HEK293 (cell line): Measurements from ENCODE around the gene SLPI.

Source experiments
- CTCF ChIA-PET: fragments of 350-600 bp; formaldehyde crosslinking; extraction: SDS; loops from one replicate; lab custom pipeline; 2021; ENCODE audit warnings: antibody characterized with exemption; lab: Yijun Ruan, JAX
- POLR2A ChIA-PET: fragments of 300-600 bp; formaldehyde crosslinking; extraction: SDS; loops from one replicate; lab custom pipeline; 2020; ENCODE audit warnings: antibody characterized with exemption, inconsistent platforms; lab: Yijun Ruan, JAX
- H3K27ac ChIP-seq: fragments of 200-500 bp; sonication (Bioruptor generic); 2 replicates; pipeline ENCODE4 v1.5.1; 2014; ENCODE audit warnings: low read depth, low read length, control low read depth, inconsistent platforms; ENCODE audit errors: extremely low read depth
- H3K36me3 ChIP-seq, 2 experiments: fragments of 200-500 bp in 1 of 2; sonication (Bioruptor generic) in 1 of 2; 1 replicate in 1 of 2; 2 replicates in 1 of 2; pipeline ENCODE4 v1.5.1; 2014 to 2017; ENCODE audit warnings: inconsistent platforms in 2 of 2, low read length in 2 of 2; ENCODE audit not compliant: control insufficient read depth in 2 of 2, insufficient read depth in 1 of 2
- H3K4me1 ChIP-seq: fragments of 200-500 bp; sonication (Bioruptor generic); 2 replicates; pipeline ENCODE4 v1.5.1; 2014; ENCODE audit warnings: mild to moderate bottlenecking, low read length, inconsistent platforms; ENCODE audit not compliant: control insufficient read depth, insufficient read depth
- H3K4me3 ChIP-seq: 2 replicates; pipeline ENCODE4 v1.5.1; 2011; ENCODE audit warnings: low read depth, mild to moderate bottlenecking, control low read depth, low read length, moderate library complexity
- H3K9me3 ChIP-seq: fragments of 200-500 bp; sonication (Bioruptor generic); 2 replicates; pipeline ENCODE4 v1.5.1; 2014; ENCODE audit warnings: low read depth, low read length, inconsistent platforms; ENCODE audit not compliant: control insufficient read depth, insufficient read depth
- ATF2 ChIP-seq: fragments of 450-650 bp; formaldehyde crosslinking; IDR thresholded peaks from 2 replicates; pipeline ENCODE4 v1.5.1; 2016; ENCODE audit warnings: missing biosample characterization, missing genetic modification characterization, low read depth
- HOXD13 ChIP-seq: sonication (generic); formaldehyde crosslinking; IDR thresholded peaks from 2 replicates; pipeline ENCODE4 v1.8.0; 2022; ENCODE audit warnings: missing genetic modification reagents, borderline replicate concordance
- PRDM2 ChIP-seq: fragments of 450-650 bp; formaldehyde crosslinking; IDR thresholded peaks from 2 replicates; pipeline ENCODE4 v1.5.1; 2016; ENCODE audit warnings: missing biosample characterization, missing genetic modification characterization, borderline replicate concordance
- PRDM6 ChIP-seq: fragments of 450-650 bp; formaldehyde crosslinking; IDR thresholded peaks from 2 replicates; pipeline ENCODE4 v1.5.1; 2017; ENCODE audit warnings: missing biosample characterization, missing genetic modification characterization
- YY2 ChIP-seq: fragments of 450-650 bp; formaldehyde crosslinking; IDR thresholded peaks from 2 replicates; pipeline ENCODE4 v1.5.1; 2016; ENCODE audit warnings: missing biosample characterization, missing genetic modification characterization
- ZBTB48 ChIP-seq: fragments of 450-650 bp; formaldehyde crosslinking; IDR thresholded peaks from 2 replicates; pipeline ENCODE4 v1.5.1; 2016; ENCODE audit warnings: missing biosample characterization, missing genetic modification characterization
- ZNF169 ChIP-seq: fragments of 450-650 bp; formaldehyde crosslinking; IDR thresholded peaks from 2 replicates; pipeline ENCODE4 v1.5.1; 2016; ENCODE audit warnings: missing biosample characterization, missing genetic modification characterization
- ZNF202 ChIP-seq: fragments of 450-650 bp; formaldehyde crosslinking; IDR thresholded peaks from 2 replicates; pipeline ENCODE4 v1.5.1; 2016; ENCODE audit warnings: missing biosample characterization, missing genetic modification characterization, borderline replicate concordance
- ZNF394 ChIP-seq: fragments of 450-650 bp; formaldehyde crosslinking; IDR thresholded peaks from 2 replicates; pipeline ENCODE4 v1.5.1; 2016; ENCODE audit warnings: missing biosample characterization, missing genetic modification characterization, mild to moderate bottlenecking, moderate library complexity, borderline replicate concordance
- ZNF514 ChIP-seq: fragments of 450-650 bp; formaldehyde crosslinking; IDR thresholded peaks from 2 replicates; pipeline ENCODE4 v1.5.1; 2016; ENCODE audit warnings: missing biosample characterization, missing genetic modification characterization
- ZNF530 ChIP-seq: fragments of 450-650 bp; formaldehyde crosslinking; IDR thresholded peaks from 2 replicates; pipeline ENCODE4 v1.5.1; 2016; ENCODE audit warnings: low read depth, missing biosample characterization, missing genetic modification characterization
- ZNF549 ChIP-seq: fragments of 450-650 bp; IDR thresholded peaks from 2 replicates; pipeline ENCODE4 v1.5.1; 2018; ENCODE audit warnings: missing biosample characterization, missing genetic modification characterization, mild to moderate bottlenecking, inconsistent platforms, moderate library complexity
- ZNF660 ChIP-seq: fragments of 450-650 bp; IDR thresholded peaks from 2 replicates; pipeline ENCODE4 v1.5.1; 2018; ENCODE audit warnings: missing biosample characterization, mild to moderate bottlenecking, missing genetic modification characterization
- ZNF792 ChIP-seq: fragments of 450-650 bp; formaldehyde crosslinking; IDR thresholded peaks from 2 replicates; pipeline ENCODE4 v1.5.1; 2016; ENCODE audit warnings: missing biosample characterization, missing genetic modification characterization
- ZSCAN16 ChIP-seq: fragments of 450-650 bp; formaldehyde crosslinking; IDR thresholded peaks from 2 replicates; pipeline ENCODE4 v1.5.1; 2016; ENCODE audit warnings: missing biosample characterization, missing genetic modification characterization
- TF ChIP-seq, protein P1 (sequence below): fragments of 450-650 bp; formaldehyde crosslinking; IDR thresholded peaks from 2 replicates; pipeline ENCODE4 v1.5.1; 2016; ENCODE audit warnings: missing biosample characterization, missing genetic modification characterization
- TF ChIP-seq, protein P2 (sequence below): fragments of 450-650 bp; formaldehyde crosslinking; IDR thresholded peaks from 2 replicates; pipeline ENCODE4 v1.5.1; 2017; ENCODE audit warnings: missing biosample characterization, missing genetic modification characterization
- TF ChIP-seq, protein P3 (sequence below): fragments of 450-650 bp; formaldehyde crosslinking; IDR thresholded peaks from 2 replicates; pipeline ENCODE4; 2016; ENCODE audit warnings: missing biosample characterization, missing genetic modification characterization

The SLPI gene

GRCh38 chr20:45268531-45268930 is 14.2 kb upstream of the SLPI start:
- no peak overlapping the region for H3K4me3 ChIP-seq
- TF ChIP-seq ZNF792 (no peak), ZSCAN16 (tag by site-specific recombination) (no peak), ZNF202 (no peak), ZNF660 (tag by site-specific recombination) (no peak), ZNF169 (tag by site-specific recombination) (no peak), ZNF530 (tag by site-specific recombination) (no peak)
- TF ChIP-seq, protein P1, sequence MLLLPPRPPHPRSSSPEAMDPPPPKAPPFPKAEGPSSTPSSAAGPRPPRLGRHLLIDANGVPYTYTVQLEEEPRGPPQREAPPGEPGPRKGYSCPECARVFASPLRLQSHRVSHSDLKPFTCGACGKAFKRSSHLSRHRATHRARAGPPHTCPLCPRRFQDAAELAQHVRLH (tag by site-specific recombination): no peak
- ChIA-PET CTCF (interaction anchor here (1.2 to 1.4 kb wide), 2 partner anchors 13 to 23 kb away, joined by 3 to 10 read pairs; no protein-coding TSS in a partner anchor), POLR2A (no interaction called here)
- no peak overlapping the region for H3K27ac ChIP-seq
- H3K4me1 ChIP-seq: no peaks in the 10 kb centered on the region
- H3K9me3 ChIP-seq: no peaks in the 10 kb centered on the region
- no peaks in the 10 kb centered on the region for H3K36me3 ChIP-seq

DNA sequence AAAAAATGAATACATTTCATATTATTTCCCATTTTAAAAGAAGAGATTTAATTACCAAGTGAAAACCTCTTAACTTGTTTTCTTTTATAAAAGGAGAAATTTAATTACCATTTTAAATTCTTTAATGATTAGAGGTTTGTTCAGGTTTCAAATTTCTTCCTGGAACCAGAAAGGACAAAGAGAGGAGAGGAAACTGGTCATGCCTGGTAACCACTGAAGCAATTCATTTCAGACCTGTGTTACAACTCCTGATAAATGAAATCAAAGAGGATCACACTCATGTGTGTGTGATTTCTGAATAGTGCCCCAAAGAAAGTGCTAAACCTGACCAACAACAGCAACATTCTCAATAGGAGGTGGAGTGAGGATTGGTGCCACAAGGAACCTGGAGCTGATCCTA is 12.6 kb upstream of the SLPI start:
- no peak overlapping the region for H3K4me3 ChIP-seq
- TF ChIP-seq ATF2 (tag by site-specific recombination): no peak
- TF ChIP-seq HOXD13 (CRISPR knock-in tag): no peak
- TF ChIP-seq ZNF530 (tag by site-specific recombination): no peak
- TF ChIP-seq, protein P2, sequence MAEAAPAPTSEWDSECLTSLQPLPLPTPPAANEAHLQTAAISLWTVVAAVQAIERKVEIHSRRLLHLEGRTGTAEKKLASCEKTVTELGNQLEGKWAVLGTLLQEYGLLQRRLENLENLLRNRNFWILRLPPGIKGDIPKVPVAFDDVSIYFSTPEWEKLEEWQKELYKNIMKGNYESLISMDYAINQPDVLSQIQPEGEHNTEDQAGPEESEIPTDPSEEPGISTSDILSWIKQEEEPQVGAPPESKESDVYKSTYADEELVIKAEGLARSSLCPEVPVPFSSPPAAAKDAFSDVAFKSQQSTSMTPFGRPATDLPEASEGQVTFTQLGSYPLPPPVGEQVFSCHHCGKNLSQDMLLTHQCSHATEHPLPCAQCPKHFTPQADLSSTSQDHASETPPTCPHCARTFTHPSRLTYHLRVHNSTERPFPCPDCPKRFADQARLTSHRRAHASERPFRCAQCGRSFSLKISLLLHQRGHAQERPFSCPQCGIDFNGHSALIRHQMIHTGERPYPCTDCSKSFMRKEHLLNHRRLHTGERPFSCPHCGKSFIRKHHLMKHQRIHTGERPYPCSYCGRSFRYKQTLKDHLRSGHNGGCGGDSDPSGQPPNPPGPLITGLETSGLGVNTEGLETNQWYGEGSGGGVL (tag by site-specific recombination): no peak
- no peak for TF ChIP-seq ZNF549 (tag by site-specific recombination)
- no peak for TF ChIP-seq ZNF792
- no peak for TF ChIP-seq ZNF660 (tag by site-specific recombination)
- no peak for TF ChIP-seq PRDM6
- no peak for TF ChIP-seq ZBTB48 (tag by site-specific recombination)
- TF ChIP-seq, protein P3, sequence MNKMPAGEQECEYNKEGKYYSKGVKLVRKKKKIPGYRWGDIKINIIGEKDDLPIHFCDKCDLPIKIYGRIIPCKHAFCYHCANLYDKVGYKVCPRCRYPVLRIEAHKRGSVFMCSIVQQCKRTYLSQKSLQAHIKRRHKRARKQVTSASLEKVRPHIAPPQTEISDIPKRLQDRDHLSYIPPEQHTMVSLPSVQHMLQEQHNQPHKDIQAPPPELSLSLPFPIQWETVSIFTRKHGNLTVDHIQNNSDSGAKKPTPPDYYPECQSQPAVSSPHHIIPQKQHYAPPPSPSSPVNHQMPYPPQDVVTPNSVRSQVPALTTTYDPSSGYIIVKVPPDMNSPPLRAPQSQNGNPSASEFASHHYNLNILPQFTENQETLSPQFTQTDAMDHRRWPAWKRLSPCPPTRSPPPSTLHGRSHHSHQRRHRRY (tag by site-specific recombination): no peak
- TF ChIP-seq ZNF514: no peak
- no peak for TF ChIP-seq YY2 (tag by site-specific recombination)
- TF ChIP-seq ZNF394: no peak
- no peak for TF ChIP-seq PRDM2
- H3K9me3 ChIP-seq: no peaks in the 10 kb centered on the region
- ChIA-PET POLR2A (no interaction called here), CTCF (no interaction called here)
- H3K36me3 ChIP-seq: no peaks in the 10 kb centered on the region
- H3K27ac ChIP-seq: no peak overlapping the region
- H3K4me1 ChIP-seq: no peaks in the 10 kb centered on the region
